ENCODE measurements around the gene FJX1.

The FJX1 gene

GRCh38 chr11:35590412-35590811, 27.8 kb upstream of the FJX1 start:
- no peak for DNase-seq (ENCODE audit: low spot score in 2 of 2)
- no peaks in the 10 kb centered on the region for H3K9me3 ChIP-seq
- no peak overlapping the region for H3K4me3 ChIP-seq
- no peaks in the 10 kb centered on the region for H3K36me3 ChIP-seq (replicated peaks)
- H3K27me3 ChIP-seq (ENCODE audit: low read depth): peaks cover 13% of the 10 kb centered on the region
- in situ Hi-C loops (cut with MboI; ENCODE audit: low sequenced_read_pairs): no loop called here
- H3K4me1 ChIP-seq: no peaks in the 10 kb centered on the region

- Histone ChIP-seq H3K4me3 (no peak overlapping the region), H3K9me3 (no peaks in the 10 kb centered on the region), H3K36me3 (replicated peaks) (no peaks in the 10 kb centered on the region), H3K27me3 (ENCODE audit: low read depth) (peaks cover 11% of the 10 kb centered on the region), H3K4me1 (no peaks in the 10 kb centered on the region)
- in situ Hi-C loops (cut with MboI; ENCODE audit: low sequenced_read_pairs): no loop called here
- no peak for DNase-seq (ENCODE audit: low spot score in 2 of 2)
Observed at GRCh38 chr11:35593143-35593542, 25.1 kb upstream of the FJX1 start.

GRCh38 chr11:35594680-35595079, 23.6 kb upstream of the FJX1 start:
- in situ Hi-C loops (cut with MboI; ENCODE audit: low sequenced_read_pairs): no loop called here
- Histone ChIP-seq H3K36me3 (replicated peaks) (no peaks in the 10 kb centered on the region), H3K9me3 (no peaks in the 10 kb centered on the region), H3K4me3 (no peak overlapping the region), H3K4me1 (no peaks in the 10 kb centered on the region), H3K27me3 (ENCODE audit: low read depth) (peaks cover 11% of the 10 kb centered on the region)
- DNase-seq (ENCODE audit: low spot score in 2 of 2): no peak

GRCh38 chr11:35598254-35599125, 19.8 kb upstream of the FJX1 start:
- Histone ChIP-seq H3K27me3 (ENCODE audit: low read depth) (peaks cover 16% of the 10 kb centered on the region), H3K4me1 (no peaks in the 10 kb centered on the region), H3K9me3 (no peaks in the 10 kb centered on the region), H3K36me3 (replicated peaks) (no peaks in the 10 kb centered on the region), H3K4me3 (no peak overlapping the region)
- in situ Hi-C loops (cut with MboI; ENCODE audit: low sequenced_read_pairs): no loop called here
- no peak for DNase-seq (ENCODE audit: low spot score in 2 of 2)

- H3K36me3 ChIP-seq (replicated peaks): no peaks in the 10 kb centered on the region
- in situ Hi-C loops (cut with MboI; ENCODE audit: low sequenced_read_pairs): loop anchor here (25.0 kb wide), 1 partner anchor 862 kb away; no protein-coding TSS in a partner anchor
- H3K4me3 ChIP-seq: no peak overlapping the region
- H3K9me3 ChIP-seq: no peaks in the 10 kb centered on the region
- H3K4me1 ChIP-seq: no peaks in the 10 kb centered on the region
- H3K27me3 ChIP-seq (ENCODE audit: low read depth): peaks cover 16% of the 10 kb centered on the region
- DNase-seq (ENCODE audit: low spot score in 2 of 2): no peak
Observed at GRCh38 chr11:35600331-35600838, 17.9 kb upstream of the FJX1 start.

- no peak for DNase-seq (ENCODE audit: low spot score in 2 of 2)
- in situ Hi-C loops (cut with MboI; ENCODE audit: low sequenced_read_pairs): loop anchor here (25.0 kb wide), 1 partner anchor 860 kb away; no protein-coding TSS in a partner anchor
- H3K36me3 ChIP-seq (replicated peaks): no peaks in the 10 kb centered on the region
Observed at GRCh38 chr11:35602160-35602793, 16.0 kb upstream of the FJX1 start.

GRCh38 chr11:35602979-35603378, 15.3 kb upstream of the FJX1 start:
- H3K9me3 ChIP-seq: no peaks in the 10 kb centered on the region
- H3K4me1 ChIP-seq: no peaks in the 10 kb centered on the region
- no peak overlapping the region for H3K4me3 ChIP-seq
- no peak for DNase-seq (ENCODE audit: low spot score in 2 of 2)
- H3K27me3 ChIP-seq (ENCODE audit: low read depth): peaks cover 30% of the 10 kb centered on the region
- no peaks in the 10 kb centered on the region for H3K36me3 ChIP-seq (replicated peaks)
- in situ Hi-C loops (cut with MboI; ENCODE audit: low sequenced_read_pairs): loop anchor here (25.0 kb wide), 1 partner anchor 859 kb away; no protein-coding TSS in a partner anchor

More at GRCh38 chr11:35602160-35602793, 16.0 kb upstream of the FJX1 start:
- no peaks in the 10 kb centered on the region for H3K9me3 ChIP-seq
- H3K27me3 ChIP-seq (ENCODE audit: low read depth): peaks cover 25% of the 10 kb centered on the region
- H3K4me1 ChIP-seq: no peaks in the 10 kb centered on the region
- no peak overlapping the region for H3K4me3 ChIP-seq

- Histone ChIP-seq H3K36me3 (replicated peaks) (no peaks in the 10 kb centered on the region), H3K4me1 (no peaks in the 10 kb centered on the region), H3K9me3 (no peaks in the 10 kb centered on the region), H3K4me3 (no peak overlapping the region), H3K27me3 (ENCODE audit: low read depth) (peaks cover 30% of the 10 kb centered on the region)
- DNase-seq (ENCODE audit: low spot score in 2 of 2): no peak
- in situ Hi-C loops (cut with MboI; ENCODE audit: low sequenced_read_pairs): loop anchor here (25.0 kb wide), 1 partner anchor 857 kb away; no protein-coding TSS in a partner anchor
Observed at GRCh38 chr11:35605706-35606105, 12.6 kb upstream of the FJX1 start.

GRCh38 chr11:35606206-35606605, 12.1 kb upstream of the FJX1 start:
- in situ Hi-C loops (cut with MboI; ENCODE audit: low sequenced_read_pairs): loop anchor here (25.0 kb wide), 1 partner anchor 856 kb away; no protein-coding TSS in a partner anchor
- H3K4me1 ChIP-seq: no peaks in the 10 kb centered on the region
- H3K4me3 ChIP-seq: no peak overlapping the region
- no peaks in the 10 kb centered on the region for H3K9me3 ChIP-seq
- peaks cover 30% of the 10 kb centered on the region for H3K27me3 ChIP-seq (ENCODE audit: low read depth)
- no peak for DNase-seq (ENCODE audit: low spot score in 2 of 2)
- no peaks in the 10 kb centered on the region for H3K36me3 ChIP-seq (replicated peaks)

GRCh38 chr11:35608502-35608901, 9.8 kb upstream of the FJX1 start:
- H3K36me3 ChIP-seq (replicated peaks): no peaks in the 10 kb centered on the region
- no peak overlapping the region for H3K4me3 ChIP-seq
- in situ Hi-C loops (cut with MboI; ENCODE audit: low sequenced_read_pairs): loop anchor here (25.0 kb wide), 1 partner anchor 854 kb away; no protein-coding TSS in a partner anchor
- DNase-seq (ENCODE audit: low spot score in 2 of 2): no peak
- H3K4me1 ChIP-seq: no peaks in the 10 kb centered on the region
- no peaks in the 10 kb centered on the region for H3K9me3 ChIP-seq
- H3K27me3 ChIP-seq (ENCODE audit: low read depth): peaks cover 21% of the 10 kb centered on the region

GRCh38 chr11:35609656-35610055, 8.6 kb upstream of the FJX1 start:
- Histone ChIP-seq H3K4me3 (no peak overlapping the region), H3K9me3 (no peaks in the 10 kb centered on the region), H3K4me1 (no peaks in the 10 kb centered on the region), H3K36me3 (replicated peaks) (no peaks in the 10 kb centered on the region), H3K27me3 (ENCODE audit: low read depth) (peaks cover 24% of the 10 kb centered on the region)
- no peak for DNase-seq (ENCODE audit: low spot score in 2 of 2)
- in situ Hi-C loops (cut with MboI; ENCODE audit: low sequenced_read_pairs): loop anchor here (5.0 to 25.0 kb wide), 2 partner anchors 653 to 853 kb away; no protein-coding TSS in a partner anchor

- peaks cover 24% of the 10 kb centered on the region for H3K27me3 ChIP-seq (ENCODE audit: low read depth)
- H3K9me3 ChIP-seq: no peaks in the 10 kb centered on the region
- H3K36me3 ChIP-seq (replicated peaks): no peaks in the 10 kb centered on the region
- H3K4me3 ChIP-seq: no peak overlapping the region
- no peaks in the 10 kb centered on the region for H3K4me1 ChIP-seq
- no peak for DNase-seq (ENCODE audit: low spot score in 2 of 2)
- in situ Hi-C loops (cut with MboI; ENCODE audit: low sequenced_read_pairs): loop anchor here (5.0 to 25.0 kb wide), 2 partner anchors 652 to 852 kb away; no protein-coding TSS in a partner anchor
Observed at GRCh38 chr11:35610631-35611030, 7.6 kb upstream of the FJX1 start.

GRCh38 chr11:35611741-35612140, 6.5 kb upstream of the FJX1 start:
- Histone ChIP-seq H3K9me3 (no peaks in the 10 kb centered on the region), H3K4me3 (no peak overlapping the region), H3K36me3 (replicated peaks) (no peaks in the 10 kb centered on the region), H3K27me3 (ENCODE audit: low read depth) (peaks cover 15% of the 10 kb centered on the region), H3K4me1 (no peaks in the 10 kb centered on the region)
- in situ Hi-C loops (cut with MboI; ENCODE audit: low sequenced_read_pairs): loop anchor here (5.0 to 25.0 kb wide), 2 partner anchors 651 to 851 kb away; no protein-coding TSS in a partner anchor
- DNase-seq (ENCODE audit: low spot score in 2 of 2): no peak
